ENCODE data around the gene ZFC3H1. TPM values are rescaled to one million over a fixed set of nuclear protein-coding genes. Genes with fewer than 3 reads are reported as not detected.

Gene ZFC3H1
- polyA plus RNA-seq, 1 donor (not counting 4 experiments of a cell fraction or from before 2014, with no cell fraction given) = 56.3 TPM

DNA sequence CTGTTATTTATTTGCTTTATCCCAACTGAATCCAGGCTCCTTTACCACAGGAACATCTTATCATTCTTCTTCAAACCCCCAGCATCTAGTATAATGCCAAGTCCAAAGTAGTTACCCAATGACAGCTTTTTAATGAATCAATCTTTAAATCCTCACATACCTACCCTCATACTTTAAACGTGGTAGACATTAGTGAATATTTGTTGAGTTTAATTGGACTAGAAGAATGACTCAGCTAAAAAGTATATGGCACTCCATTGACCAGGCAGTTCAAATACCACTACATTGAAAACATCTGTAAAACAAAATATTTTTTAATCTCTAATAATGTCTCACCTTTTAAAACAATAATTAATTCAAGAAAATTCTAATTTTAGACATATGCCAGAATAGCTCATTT is 98.1 kb downstream of the ZFC3H1 start:
- FAIRE-seq = no peak
- Histone ChIP-seq H3K4me1 (ENCODE audit: control insufficient read depth, extremely low read depth, insufficient read depth, low read length) (no peaks in the 10 kb centered on the region), H4K20me1 (ENCODE audit: control insufficient read depth, extremely low read depth, insufficient read depth, low read length) (no peaks in the 10 kb centered on the region), H2AFZ (ENCODE audit: control insufficient read depth, low read length) (no peak overlapping the region), H3K79me2 (ENCODE audit: control insufficient read depth, insufficient read depth, low read length) (no peaks in the 10 kb centered on the region), H3K27me3 (ENCODE audit: control insufficient read depth, extremely low read depth, insufficient read depth, low read length) (no peaks in the 10 kb centered on the region), H3K9ac (ENCODE audit: control insufficient read depth, extremely low read depth, insufficient read depth, low read length) (no peak overlapping the region), H3K9me1 (ENCODE audit: control insufficient read depth, extremely low read depth, insufficient read depth, low read length) (no peaks in the 10 kb centered on the region), H3K27ac (ENCODE audit: control insufficient read depth, insufficient read depth, low read length) (no peak overlapping the region), H3K36me3 (ENCODE audit: control insufficient read depth in 2 of 2, extremely low read depth in 1 of 2, insufficient read depth in 2 of 2, low read length in 2 of 2) (no peaks in the 10 kb centered on the region), H3K4me3 (ENCODE audit: control insufficient read depth in 2 of 3, extremely low read depth in 1 of 3, insufficient read depth in 2 of 3, low read depth in 1 of 3, low read length in 3 of 3) (no peak overlapping the region), H3K4me2 (ENCODE audit: control insufficient read depth, extremely low read depth, insufficient read depth, low read depth, low read length) (no peak overlapping the region), H3K9me3 (ENCODE audit: control insufficient read depth, low read depth, low read length) (no peaks in the 10 kb centered on the region)
- no peak for DNase-seq (ENCODE audit: low read depth, low spot score)
- TF ChIP-seq, protein P1, sequence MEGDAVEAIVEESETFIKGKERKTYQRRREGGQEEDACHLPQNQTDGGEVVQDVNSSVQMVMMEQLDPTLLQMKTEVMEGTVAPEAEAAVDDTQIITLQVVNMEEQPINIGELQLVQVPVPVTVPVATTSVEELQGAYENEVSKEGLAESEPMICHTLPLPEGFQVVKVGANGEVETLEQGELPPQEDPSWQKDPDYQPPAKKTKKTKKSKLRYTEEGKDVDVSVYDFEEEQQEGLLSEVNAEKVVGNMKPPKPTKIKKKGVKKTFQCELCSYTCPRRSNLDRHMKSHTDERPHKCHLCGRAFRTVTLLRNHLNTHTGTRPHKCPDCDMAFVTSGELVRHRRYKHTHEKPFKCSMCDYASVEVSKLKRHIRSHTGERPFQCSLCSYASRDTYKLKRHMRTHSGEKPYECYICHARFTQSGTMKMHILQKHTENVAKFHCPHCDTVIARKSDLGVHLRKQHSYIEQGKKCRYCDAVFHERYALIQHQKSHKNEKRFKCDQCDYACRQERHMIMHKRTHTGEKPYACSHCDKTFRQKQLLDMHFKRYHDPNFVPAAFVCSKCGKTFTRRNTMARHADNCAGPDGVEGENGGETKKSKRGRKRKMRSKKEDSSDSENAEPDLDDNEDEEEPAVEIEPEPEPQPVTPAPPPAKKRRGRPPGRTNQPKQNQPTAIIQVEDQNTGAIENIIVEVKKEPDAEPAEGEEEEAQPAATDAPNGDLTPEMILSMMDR (optimal IDR thresholded peaks at IDR 0.05 in 1 of 3, IDR thresholded peaks at IDR 0.05 in 1 of 3, conservative IDR thresholded peaks at IDR 0.05 in 1 of 3; ENCODE audit: extremely low read depth in 1 of 3, insufficient read depth in 2 of 3, low read length in 3 of 3) = no peak
- no peak for TF ChIP-seq EZH2 (IDR thresholded peaks at IDR 0.05; ENCODE audit: low read length)
- dilution Hi-C loops (cut with MboI; ENCODE audit: extremely low pct_ligation_motif_present, low sequenced_read_pairs) = no loop called here

DNA sequence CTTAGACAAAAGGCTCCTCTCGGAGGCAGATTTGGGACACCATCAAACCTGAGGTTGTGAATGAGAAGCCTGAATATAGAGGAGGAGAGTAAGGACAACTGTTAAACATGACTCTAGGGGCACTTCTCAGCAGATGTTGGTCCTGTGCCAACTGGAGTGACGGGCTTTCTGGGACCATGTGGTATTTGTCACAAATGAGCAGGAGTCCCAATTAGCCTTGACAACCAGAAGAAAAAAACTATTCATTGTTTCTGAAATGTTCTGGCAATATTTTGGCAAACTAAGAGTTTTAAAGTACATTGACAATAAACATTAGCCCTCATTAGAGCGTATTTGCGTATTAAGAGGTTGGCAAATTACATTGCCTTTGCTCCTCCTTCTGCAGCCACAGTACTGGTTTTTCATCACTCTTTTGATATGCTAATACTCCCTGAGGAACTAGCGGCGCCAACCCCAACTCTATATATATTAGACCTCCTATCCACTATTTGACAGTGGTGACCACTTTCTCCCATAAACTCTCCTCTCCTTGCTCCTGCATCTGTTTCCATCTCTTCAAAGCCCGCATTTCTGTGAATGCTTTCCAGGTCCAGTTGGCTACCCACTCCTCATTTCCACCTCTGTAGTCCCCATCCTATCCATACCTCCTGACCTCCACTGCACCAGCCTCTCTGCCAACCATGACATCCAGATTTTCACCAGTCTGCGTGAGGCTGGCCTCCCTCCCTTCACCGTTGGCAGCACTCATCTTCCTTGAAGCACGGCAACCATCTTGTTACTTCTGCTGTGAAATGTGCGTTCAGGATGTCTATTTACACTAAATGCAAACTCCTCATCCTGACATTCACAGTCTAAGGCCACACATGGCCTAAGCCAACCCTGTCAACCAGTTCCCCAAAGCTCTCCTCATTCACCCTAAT is 100.7 kb downstream of the ZFC3H1 start:
- Histone ChIP-seq H3K79me2 (ENCODE audit: control insufficient read depth, insufficient read depth, low read length) (no peaks in the 10 kb centered on the region), H3K4me1 (ENCODE audit: control insufficient read depth, extremely low read depth, insufficient read depth, low read length) (no peaks in the 10 kb centered on the region), H2AFZ (ENCODE audit: control insufficient read depth, low read length) (no peak overlapping the region), H3K4me3 (ENCODE audit: control insufficient read depth in 2 of 3, extremely low read depth in 1 of 3, insufficient read depth in 2 of 3, low read depth in 1 of 3, low read length in 3 of 3) (no peak overlapping the region), H3K9me1 (ENCODE audit: control insufficient read depth, extremely low read depth, insufficient read depth, low read length) (no peaks in the 10 kb centered on the region), H3K4me2 (ENCODE audit: control insufficient read depth, extremely low read depth, insufficient read depth, low read depth, low read length) (no peak overlapping the region), H3K27me3 (ENCODE audit: control insufficient read depth, extremely low read depth, insufficient read depth, low read length) (no peaks in the 10 kb centered on the region), H3K9ac (ENCODE audit: control insufficient read depth, extremely low read depth, insufficient read depth, low read length) (no peak overlapping the region), H3K9me3 (ENCODE audit: control insufficient read depth, low read depth, low read length) (no peaks in the 10 kb centered on the region), H4K20me1 (ENCODE audit: control insufficient read depth, extremely low read depth, insufficient read depth, low read length) (no peaks in the 10 kb centered on the region), H3K36me3 (ENCODE audit: control insufficient read depth in 2 of 2, extremely low read depth in 1 of 2, insufficient read depth in 2 of 2, low read length in 2 of 2) (no peaks in the 10 kb centered on the region), H3K27ac (ENCODE audit: control insufficient read depth, insufficient read depth, low read length) (no peak overlapping the region)
- DNase-seq (ENCODE audit: low read depth, low spot score) = no peak
- no peak for TF ChIP-seq EZH2 (IDR thresholded peaks at IDR 0.05; ENCODE audit: low read length)
- TF ChIP-seq, protein P1 (optimal IDR thresholded peaks at IDR 0.05 in 1 of 3, IDR thresholded peaks at IDR 0.05 in 1 of 3, conservative IDR thresholded peaks at IDR 0.05 in 1 of 3; ENCODE audit: extremely low read depth in 1 of 3, insufficient read depth in 2 of 3, low read length in 3 of 3) = no peak
- dilution Hi-C loops (cut with MboI; ENCODE audit: extremely low pct_ligation_motif_present, low sequenced_read_pairs) = no loop called here
- FAIRE-seq = no peak

Small RNAs within 50 kb of the gene (small RNA-seq; reads per million reads assigned to genes)
- 0 reads per million in 3 experiments for gene RF00560 (ENCODE audit: insufficient read length in 3 of 3, low read depth in 3 of 3, low replicate concordance in 1 of 3)

Other genes starting within 250 kb of the ZFC3H1 start
- gene LGR5, start 224.1 kb downstream of the ZFC3H1 start, polyA plus RNA-seq = 0.05 to 0.19 TPM (median 0.05 TPM) in 3 replicates
- gene THAP2, start 453 bp upstream of the ZFC3H1 start, polyA plus RNA-seq = 1.2 to 4.4 TPM (median 2.7 TPM) in 3 replicates
- gene TMEM19, start 22.2 kb upstream of the ZFC3H1 start, polyA plus RNA-seq = 25.4 to 38.8 TPM (median 36.5 TPM) in 3 replicates
- gene RAB21, start 91.0 kb upstream of the ZFC3H1 start, polyA plus RNA-seq = 11.7 to 21.9 TPM (median 19.5 TPM) in 3 replicates
- gene TBC1D15, start 175.9 kb upstream of the ZFC3H1 start, polyA plus RNA-seq = 10.6 to 20.2 TPM (median 11.2 TPM) in 3 replicates

Data from keratinocyte (primary cell).